Choroid plexus epithelial cell (primary cell): ENCODE results near the gene C19orf25.
A peak's percentile ranks its signal among the peaks of the same experiment; 100 is the strongest.

Experiments
- DNase-seq: peaks from one replicate; pipeline ENCODE4 v3.0.0-alpha.2; 2010; ENCODE audit warnings: low read depth
- H3K4me3 ChIP-seq: 2 replicates; pipeline ENCODE4 v1.5.1; 2011; ENCODE audit warnings: low read depth, mild to moderate bottlenecking, control low read depth, low read length, moderate library complexity
- TF ChIP-seq, protein P1 (sequence below): conservative IDR thresholded peaks from 2 replicates; pipeline ENCODE4 v1.5.1; 2011; ENCODE audit warnings: low read depth, mild to moderate bottlenecking, control low read depth, inconsistent platforms, low read length, moderate library complexity

Gene C19orf25

DNA sequence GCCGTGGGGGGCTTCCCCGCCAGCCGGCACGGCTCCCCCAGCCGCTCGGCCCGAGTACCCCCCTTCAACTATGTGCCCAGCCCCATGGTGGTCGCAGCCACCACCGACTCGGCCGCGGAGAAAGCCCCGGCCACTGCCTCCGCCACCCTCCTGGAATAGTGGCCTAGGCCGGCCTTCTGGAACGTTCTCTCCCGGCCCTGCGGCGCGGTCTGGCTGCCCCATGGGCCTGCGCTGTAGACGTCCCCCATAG, 9.0 kb downstream of the C19orf25 start:
- DNase-seq: no peak
- peak overlapping the region; percentile 28 for H3K4me3 ChIP-seq
- TF ChIP-seq, protein P1, sequence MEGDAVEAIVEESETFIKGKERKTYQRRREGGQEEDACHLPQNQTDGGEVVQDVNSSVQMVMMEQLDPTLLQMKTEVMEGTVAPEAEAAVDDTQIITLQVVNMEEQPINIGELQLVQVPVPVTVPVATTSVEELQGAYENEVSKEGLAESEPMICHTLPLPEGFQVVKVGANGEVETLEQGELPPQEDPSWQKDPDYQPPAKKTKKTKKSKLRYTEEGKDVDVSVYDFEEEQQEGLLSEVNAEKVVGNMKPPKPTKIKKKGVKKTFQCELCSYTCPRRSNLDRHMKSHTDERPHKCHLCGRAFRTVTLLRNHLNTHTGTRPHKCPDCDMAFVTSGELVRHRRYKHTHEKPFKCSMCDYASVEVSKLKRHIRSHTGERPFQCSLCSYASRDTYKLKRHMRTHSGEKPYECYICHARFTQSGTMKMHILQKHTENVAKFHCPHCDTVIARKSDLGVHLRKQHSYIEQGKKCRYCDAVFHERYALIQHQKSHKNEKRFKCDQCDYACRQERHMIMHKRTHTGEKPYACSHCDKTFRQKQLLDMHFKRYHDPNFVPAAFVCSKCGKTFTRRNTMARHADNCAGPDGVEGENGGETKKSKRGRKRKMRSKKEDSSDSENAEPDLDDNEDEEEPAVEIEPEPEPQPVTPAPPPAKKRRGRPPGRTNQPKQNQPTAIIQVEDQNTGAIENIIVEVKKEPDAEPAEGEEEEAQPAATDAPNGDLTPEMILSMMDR: no peak

- TF ChIP-seq, protein P1: no peak
- DNase-seq: no peak
- H3K4me3 ChIP-seq: no peak overlapping the region
Measured at GRCh38 chr19:1469255-1470054, 9.6 kb downstream of the C19orf25 start.

DNA sequence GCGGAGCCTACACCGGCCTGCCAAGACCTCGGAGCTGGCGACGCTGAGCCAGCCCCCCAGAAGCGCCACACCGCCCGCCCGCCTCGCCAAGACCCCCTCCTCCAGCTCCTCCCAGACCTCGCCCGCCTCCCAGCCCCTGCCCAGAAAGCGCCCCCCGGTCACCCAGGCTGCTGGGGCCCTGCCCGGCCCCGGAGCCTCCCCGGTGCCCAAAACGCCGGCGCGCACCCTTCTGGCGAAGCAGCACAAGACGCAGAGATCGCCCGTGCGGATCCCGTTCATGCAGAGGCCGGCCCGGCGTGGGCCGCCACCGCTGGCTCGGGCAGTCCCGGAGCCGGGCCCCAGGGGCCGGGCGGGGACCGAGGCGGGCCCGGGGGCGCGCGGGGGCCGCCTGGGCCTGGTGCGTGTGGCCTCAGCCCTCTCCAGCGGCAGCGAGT, 10.2 kb downstream of the C19orf25 start:
- no peak overlapping the region for H3K4me3 ChIP-seq
- TF ChIP-seq, protein P1: peak; percentile 2
- DNase-seq: peak; percentile 42

DNA sequence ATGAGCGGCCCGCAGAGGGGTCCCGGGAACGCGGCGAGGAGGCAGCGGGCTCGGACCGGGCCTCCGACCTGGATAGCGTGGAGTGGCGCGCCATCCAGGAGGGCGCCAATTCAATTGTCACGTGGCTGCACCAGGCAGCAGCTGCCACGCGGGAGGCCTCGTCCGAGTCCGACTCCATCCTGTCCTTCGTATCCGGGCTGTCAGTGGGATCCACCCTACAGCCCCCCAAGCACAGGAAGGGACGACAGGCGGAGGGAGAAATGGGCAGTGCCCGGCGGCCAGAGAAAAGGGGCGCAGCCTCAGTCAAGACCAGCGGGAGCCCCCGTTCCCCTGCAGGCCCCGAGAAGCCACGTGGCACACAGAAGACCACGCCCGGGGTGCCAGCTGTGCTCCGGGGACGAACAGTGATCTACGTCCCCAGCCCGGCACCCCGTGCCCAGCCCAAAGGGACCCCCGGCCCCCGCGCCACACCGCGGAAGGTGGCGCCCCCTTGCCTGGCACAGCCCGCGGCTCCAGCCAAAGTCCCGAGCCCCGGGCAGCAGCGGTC, 10.7 kb downstream of the C19orf25 start:
- H3K4me3 ChIP-seq: no peak overlapping the region
- DNase-seq: no peak
- TF ChIP-seq, protein P1: no peak

DNA sequence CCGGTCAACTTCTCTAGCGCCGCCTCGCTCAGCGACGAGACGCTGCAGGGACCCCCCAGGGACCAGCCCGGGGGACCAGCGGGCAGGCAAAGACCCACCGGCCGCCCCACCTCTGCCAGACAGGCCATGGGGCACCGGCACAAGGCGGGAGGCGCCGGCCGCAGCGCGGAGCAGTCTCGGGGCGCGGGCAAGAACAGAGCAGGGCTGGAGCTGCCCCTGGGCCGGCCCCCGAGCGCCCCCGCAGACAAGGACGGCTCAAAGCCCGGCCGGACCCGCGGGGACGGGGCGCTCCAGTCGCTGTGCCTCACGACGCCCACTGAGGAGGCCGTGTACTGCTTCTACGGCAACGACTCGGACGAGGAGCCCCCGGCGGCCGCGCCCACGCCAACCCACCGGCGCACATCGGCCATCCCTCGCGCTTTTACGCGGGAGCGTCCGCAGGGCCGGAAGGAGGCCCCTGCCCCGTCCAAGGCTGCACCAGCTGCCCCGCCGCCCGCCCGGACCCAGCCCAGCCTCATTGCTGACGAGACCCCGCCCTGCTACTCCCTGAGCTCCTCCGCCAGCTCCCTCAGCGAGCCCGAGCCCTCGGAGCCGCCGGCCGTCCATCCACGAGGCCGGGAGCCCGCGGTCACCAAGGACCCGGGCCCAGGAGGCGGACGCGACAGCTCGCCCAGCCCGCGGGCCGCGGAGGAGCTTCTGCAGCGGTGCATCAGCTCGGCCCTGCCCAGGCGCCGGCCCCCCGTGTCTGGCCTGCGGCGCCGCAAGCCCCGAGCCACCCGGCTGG, 11.3 kb downstream of the C19orf25 start:
- TF ChIP-seq, protein P1: no peak
- no peak for DNase-seq
- no peak overlapping the region for H3K4me3 ChIP-seq

DNA sequence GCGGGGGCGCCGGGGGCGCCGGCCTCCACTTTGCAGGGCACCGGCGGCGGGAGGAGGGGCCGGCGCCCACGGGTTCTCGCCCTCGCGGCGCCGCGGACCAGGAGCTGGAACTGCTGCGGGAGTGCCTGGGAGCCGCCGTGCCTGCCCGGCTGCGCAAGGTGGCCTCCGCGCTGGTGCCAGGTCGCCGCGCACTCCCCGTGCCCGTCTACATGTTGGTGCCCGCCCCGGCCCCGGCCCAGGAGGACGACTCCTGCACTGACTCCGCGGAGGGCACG, 11.9 kb downstream of the C19orf25 start:
- TF ChIP-seq, protein P1: no peak
- no peak for DNase-seq
- H3K4me3 ChIP-seq: no peak overlapping the region
